22Rv1 (cell line): ENCODE results near the gene MFSD6L.

Experiments
- CTCF ChIP-seq: fragments of 450-650 bp; IDR thresholded peaks from 2 replicates; pipeline ENCODE4 v1.5.1; 2017; ENCODE audit warnings: mild to moderate bottlenecking
- ZFX ChIP-seq: fragments of 450-650 bp; IDR thresholded peaks from 2 replicates; pipeline ENCODE4 v1.6.1; 2017; ENCODE audit warnings: antibody characterized with exemption, borderline replicate concordance

- no peak for TF ChIP-seq CTCF
- TF ChIP-seq ZFX: no peak
Observed at GRCh38 chr17:8755590-8756255, 43.4 kb downstream of the MFSD6L start.
